HG03442 (cell line): ENCODE measurements around the gene FBXW5.

Experiments used
- ATAC-seq: cut with Tn5 transposase; IDR thresholded peaks from one replicate; pipeline ENCODE4 v1.9.1; 2021; ENCODE audit warnings: mild to moderate bottlenecking, moderate library complexity; ENCODE audit not compliant: unreplicated experiment

Gene FBXW5

DNA sequence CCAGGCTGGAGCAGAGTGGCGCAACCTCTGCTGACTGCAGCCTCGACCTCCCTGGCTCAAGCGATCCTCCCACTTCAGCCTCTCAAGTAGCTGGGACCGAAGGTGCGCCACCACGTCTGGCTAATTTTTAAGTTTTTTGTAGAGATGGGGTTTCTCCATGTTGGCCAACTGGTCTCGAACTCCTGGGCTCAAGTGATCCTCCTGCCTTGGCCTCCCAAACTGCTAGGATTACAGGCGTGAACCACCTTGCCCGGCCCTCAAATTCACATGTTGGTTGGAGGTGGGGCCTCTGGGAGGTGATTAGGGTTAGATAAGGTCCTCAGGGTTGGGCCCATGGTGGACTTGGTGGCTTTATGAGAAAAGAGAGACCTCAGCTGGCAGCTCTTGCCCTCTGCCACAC lies 17.6 kb upstream of the FBXW5 start:
- ATAC-seq: no peak

DNA sequence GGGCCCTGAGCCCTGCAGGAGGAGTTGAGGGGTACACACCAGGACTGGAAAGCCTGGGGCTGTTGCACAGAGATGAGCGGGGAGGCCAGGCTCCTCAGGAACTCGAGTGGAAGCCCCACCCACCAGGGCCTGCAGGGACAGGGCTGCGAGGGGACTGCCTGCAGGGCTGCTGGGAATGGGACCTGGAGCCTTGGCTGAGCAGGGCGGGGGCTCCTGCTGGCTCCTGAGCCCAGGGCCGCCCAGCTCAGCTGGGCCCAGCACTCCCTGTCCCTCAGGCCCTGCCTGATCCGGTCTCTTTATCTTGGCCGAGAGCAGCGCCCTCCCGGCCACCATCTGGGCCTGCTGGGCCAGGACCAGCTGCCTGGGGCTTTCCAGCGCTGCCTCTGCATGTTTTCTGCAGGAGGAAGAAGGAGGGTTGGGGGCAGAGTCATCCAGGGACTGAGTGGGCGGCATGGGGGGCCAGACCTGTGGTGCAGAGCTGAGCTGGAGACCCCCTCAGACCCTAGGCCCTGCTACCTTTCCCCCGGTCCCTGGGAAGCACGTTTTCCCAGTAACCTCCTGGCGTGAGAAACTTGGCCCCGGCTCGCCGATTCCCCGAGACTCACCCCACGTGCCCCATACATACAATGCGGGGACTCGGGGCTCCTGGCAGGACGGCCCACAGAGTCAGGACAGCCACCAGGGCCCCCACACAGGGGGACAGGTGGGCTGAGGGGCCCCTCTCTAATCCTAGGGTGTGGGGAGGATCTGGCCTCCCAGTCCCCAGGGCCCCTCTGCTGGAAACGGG lies 16.9 kb upstream of the FBXW5 start:
- no peak for ATAC-seq

DNA sequence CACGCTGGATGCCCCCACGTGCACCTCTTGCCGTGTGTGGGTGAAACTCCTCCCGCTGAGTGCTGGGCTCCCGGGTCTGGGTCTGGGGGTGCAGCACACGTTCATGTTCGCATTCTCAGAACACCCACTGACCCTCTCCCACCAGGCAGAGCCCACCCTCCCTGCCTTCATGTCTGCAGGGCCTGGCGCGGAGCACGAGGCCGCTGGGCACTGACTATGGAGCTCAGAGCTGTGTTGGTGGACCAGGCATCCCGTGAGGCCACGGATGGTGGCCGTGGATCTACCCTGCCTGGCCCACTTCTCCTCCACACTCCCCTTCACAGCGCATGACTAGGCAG lies 16.4 kb upstream of the FBXW5 start:
- no peak for ATAC-seq

DNA sequence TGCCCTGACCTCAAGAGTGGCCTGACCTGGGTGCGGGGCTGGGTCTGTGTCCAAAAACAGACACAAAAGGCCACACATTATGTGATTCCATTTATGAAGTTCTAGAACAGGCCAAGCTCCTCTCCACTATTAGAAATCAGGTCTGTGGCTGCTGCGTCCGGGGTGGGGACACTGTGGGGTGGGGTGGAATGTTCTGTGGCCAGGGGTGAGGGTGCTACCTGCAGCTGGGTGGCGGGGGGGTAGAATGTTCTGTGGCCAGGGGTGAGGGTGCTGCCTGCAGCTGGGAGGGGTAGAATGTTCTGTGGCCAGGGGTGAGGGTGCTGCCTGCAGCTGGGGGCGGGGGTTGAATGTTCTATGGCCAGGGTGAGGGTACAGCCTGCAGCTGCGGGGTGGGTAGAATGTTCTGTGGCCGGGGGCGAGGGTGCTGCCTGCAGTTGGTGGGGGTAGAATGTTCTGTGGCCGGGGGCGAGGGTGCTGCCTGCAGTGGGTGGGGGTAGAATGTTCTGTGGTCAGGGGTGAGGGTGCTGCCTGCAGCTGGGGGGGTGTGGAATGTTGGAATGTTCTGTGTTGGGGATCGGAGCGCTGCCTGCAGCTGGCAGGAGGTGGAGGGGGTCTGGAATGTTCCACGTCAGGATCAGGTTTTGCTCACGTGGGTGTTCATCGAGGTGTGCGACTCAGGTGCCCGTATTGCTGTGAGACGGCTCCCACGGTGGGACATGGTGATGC lies 15.8 kb upstream of the FBXW5 start:
- no peak for ATAC-seq

DNA sequence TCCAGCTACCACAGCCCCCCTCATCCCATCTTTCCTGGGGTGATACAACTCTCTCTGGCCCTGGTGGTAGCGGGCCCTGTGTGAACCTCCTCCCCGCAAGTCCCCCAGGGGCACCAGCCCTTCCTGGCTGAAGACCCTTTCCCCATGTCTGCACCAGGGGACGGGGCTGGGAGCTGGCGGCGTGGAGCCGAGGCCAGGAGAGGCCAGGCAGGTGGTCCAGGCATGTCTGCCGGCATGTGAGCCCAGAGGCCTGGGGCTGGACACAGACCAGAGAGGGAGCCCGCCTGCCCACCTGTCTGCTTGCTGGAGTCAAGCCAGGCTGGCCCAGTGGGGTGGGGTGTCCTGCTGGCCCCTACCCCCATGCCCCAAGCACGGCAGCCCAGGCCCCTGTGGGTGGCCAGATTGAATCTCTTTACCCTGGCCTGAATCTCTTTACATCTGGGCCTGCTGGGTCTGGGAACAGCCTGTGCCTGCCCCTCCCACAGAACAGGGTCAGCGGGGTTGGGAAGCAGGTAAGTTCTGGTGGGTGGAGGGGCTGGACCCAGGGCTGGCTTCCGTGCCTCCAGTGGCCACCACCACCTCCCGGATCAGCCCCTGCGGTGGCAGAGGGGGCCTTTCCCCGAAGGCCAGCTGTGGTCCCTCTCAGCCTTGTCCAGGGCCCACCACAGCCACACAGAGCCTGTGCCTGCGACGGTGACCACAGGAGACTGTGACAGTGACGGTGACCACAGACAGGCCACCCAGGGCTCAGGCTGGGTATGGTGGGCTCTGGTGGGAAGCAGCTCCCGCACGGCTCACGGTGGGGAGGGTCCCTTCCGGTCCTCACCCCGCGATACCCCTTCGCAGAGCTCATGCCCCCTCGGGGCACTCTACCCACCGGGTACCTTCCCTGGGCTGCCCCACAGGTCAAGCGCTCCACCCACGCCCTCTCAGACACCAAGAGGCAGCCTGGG lies 14.6 kb upstream of the FBXW5 start:
- no peak for ATAC-seq

DNA sequence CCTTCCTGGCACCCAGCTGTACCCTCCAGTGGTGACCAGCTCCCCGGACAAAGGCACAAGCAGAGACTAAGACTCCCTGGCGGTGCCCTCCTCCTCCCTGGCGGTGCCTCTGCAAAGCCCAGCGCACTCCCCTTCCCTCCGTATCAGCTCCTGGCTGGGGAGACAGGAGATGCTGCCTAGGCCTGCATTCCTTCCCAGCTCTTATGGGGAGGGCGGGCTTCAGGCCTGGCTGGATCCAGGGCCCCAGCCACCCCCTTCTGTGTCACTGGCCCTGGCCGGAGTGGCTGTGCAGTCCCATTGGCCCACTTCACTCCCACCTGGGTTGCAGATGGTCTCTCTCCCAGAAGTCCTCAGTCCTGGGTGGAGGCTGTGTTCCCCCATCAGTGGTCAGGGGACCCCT lies 13.9 kb upstream of the FBXW5 start:
- no peak for ATAC-seq

DNA sequence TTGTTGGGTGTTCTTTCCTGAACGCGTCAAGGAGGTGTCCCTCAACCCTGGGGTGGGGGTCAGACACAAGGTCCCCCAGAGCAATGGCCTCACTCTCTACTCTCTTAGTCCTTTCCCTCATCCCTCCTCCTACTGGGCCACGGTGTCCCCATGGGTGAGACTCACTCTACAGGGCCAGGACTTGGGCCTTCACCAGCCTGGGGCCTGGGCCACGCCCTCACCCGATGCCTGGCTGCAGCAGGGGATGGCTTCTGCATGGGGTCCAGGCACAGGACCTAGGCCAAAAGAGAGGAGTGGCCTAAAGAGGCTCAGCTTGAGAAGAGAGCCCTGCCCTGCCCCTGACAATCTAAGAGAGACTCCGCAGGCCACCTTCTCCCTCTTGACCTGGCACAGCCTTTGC lies 13.4 kb upstream of the FBXW5 start:
- ATAC-seq: no peak

DNA sequence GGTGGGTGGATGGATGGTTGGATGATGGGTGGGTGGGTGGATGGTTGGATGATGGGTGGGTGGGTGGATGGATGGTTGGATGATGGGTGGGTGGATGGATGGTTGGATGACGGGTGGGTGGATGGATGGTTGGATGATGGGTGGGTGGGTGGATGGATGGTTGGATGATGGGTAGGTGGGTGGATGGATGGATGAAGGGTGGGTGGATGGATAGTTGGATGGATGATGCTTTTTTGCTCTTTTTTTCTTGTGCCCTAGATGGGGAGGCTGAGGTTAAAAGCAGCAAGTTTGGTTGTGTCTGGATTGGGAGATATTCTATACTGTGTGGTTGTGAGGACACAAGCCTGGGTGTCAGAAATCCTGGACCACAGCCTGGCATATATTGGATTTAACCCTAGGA lies 12.9 kb upstream of the FBXW5 start:
- no peak for ATAC-seq

DNA sequence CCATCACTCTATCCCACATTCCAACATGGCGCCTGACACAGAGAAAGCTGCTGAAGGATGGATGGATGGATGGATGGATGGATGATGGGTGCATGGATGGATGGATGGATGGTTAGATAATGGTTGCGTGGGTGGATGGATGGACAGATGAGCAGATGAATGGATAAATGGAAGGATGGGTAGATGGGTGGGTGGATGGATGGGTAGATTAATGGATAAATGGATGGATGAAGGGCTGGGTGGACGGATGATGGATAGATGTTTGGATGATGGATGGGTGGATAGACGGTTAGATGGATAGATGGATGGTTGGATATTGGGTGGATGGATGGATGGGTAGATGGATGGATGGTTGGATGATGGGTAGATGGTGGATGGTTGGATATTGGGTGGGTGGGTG lies 12.1 kb upstream of the FBXW5 start:
- no peak for ATAC-seq

DNA sequence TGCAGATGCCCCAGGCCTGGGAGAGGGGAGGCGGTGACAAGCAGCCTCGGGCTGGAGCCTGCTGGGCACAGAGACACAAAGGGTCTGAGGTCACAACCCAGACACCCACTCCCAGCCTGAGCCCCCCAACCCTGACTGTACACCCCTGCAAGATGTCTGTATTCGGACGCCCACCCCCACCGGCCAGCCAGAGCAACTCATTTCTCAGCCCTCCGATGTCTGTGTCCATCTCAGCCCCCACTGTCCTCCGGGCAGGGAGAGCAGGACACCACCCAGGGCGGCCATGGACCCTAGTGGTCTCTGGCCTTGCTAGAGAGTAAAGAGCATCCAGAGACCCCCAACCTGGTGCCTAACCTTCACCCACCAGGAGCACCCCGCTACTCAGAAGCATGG lies 11.4 kb upstream of the FBXW5 start:
- ATAC-seq: no peak

DNA sequence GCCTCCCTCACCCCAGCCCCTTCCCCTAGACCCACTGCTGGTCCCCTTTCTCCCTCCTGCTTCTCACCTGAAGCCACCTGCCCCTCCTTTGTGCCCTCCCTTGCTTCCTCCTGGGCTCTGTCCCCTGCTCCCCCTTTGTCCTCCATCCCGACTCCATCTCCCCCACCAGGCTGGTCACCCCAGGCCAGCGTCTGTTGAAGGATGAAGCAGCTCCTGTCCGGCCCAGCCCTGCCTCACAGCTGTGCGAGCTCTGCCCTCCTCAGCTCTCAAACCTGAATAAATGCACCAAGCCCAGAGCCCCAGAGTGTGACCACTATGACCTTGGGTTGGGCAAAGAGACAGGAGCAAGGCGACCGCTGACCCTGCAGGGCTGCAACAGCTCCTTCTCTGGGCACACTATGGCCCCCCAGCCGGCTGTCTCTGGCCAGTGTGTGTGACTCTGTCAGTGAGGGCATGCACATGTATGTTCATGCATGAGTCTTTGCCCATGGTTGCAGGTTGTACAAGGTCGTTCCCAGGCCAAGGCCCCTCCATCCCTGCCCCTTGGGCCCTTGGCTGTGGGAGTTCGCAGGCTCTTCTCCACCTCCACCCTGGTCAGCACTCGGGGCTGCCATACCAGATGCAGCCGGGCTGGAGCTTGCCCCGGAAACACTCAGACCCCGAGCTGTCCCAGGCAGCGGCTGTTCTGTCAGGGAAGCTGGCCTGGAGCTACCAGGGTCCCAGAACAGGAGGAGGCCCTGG lies 10.8 kb upstream of the FBXW5 start:
- ATAC-seq: no peak

DNA sequence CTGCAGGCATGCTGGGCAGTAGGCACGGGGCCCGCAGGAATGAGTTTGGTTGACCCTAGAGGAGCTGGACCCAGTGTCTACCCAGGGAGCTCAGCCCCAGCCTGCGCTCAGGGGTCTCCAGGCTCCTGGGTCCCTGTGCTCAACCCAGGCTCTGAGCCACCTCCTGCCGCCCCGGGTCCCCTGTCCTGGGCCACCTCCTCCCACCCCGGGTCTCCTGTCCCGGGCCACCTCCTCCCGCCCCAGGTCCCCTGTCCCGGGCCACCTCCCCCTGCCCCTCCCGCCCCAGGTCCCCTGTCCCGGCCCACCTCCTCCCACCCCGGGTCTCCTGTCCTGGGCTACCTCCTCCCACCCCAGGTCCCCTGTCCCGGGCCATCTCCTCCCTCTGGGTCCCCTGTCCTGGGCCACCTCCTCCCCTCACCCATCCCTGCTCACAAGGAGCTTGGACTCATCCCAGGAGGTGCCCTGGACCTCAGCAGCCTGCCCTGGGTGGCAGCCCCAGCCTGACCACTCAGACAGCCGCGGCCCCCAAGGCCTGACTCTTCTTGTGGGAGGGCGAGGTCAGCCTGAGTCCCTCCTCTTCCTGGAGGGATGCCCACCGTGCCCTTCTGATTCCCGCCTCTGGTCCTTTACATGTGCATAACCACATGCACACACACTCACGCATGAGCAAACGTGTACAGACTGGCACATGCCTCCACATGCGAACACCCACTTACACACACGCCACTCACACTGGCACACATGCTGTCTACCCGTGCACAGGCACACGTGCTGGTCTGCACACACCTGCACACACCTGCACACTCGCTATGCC lies 9.9 kb upstream of the FBXW5 start:
- ATAC-seq: no peak

DNA sequence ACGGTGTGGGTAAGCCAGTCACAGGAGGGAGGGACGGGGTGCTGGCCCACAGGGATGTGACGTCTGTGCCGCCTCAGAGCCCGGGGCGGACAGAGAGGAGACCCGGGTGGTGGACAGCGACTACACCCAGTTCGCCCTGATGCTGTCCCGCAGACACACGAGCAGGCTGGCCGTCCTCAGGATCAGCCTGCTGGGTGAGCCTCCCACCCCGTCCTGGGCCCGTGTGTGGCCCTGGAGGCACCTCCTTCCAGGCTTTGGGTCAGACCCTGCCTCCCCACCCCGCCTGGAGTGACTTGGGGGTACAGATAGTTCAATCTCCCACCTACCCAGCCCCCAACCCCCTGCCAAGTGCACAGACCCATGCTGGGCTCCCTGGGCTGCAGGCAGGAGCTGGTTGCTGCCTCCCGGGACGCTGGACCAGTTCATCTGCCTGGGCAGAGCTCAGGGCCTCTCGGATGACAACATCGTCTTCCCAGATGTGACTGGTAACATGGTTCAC lies 9.3 kb upstream of the FBXW5 start:
- ATAC-seq: no peak

DNA sequence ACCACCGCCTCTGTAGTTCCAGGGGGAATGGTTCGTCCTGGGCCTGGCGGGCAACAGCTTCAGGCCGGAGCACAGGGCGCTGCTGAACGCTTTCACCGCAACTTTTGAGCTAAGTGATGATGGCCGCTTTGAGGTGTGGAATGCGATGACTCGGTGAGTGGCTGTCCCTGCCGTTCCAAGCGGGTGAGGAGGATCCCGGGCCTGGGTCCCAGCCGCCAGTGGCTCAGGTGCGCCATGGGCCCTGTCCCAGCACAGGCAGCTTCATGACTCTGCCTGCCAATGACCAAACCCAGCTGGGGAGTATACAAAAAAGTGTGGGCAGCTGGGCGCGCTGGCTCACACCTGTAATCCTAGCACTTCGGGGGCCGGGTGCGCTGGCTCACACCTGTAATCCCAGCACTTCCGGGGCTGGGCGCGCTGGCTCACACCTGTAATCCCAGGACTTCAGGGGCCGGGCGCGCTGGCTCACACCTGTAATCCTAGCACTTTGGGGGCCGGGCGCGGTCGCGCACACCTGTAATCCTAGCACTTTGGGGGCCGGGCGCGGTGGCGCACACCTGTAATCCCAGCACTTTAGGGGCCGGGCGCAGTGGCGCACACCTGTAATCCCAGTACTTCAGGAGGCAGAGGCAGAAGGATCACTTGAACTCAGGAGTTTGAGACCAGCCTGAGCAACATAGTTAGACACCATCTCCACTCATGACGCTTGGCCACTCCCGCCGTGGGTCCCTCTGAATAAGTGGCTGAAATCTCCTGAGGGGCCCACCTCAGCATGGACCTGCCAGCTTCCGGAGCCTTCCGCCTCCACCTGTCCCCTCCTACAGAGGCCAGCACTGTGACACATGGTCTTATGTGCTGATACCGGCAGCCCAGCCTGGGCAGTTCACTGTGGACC lies 8.6 kb upstream of the FBXW5 start:
- ATAC-seq: no peak

DNA sequence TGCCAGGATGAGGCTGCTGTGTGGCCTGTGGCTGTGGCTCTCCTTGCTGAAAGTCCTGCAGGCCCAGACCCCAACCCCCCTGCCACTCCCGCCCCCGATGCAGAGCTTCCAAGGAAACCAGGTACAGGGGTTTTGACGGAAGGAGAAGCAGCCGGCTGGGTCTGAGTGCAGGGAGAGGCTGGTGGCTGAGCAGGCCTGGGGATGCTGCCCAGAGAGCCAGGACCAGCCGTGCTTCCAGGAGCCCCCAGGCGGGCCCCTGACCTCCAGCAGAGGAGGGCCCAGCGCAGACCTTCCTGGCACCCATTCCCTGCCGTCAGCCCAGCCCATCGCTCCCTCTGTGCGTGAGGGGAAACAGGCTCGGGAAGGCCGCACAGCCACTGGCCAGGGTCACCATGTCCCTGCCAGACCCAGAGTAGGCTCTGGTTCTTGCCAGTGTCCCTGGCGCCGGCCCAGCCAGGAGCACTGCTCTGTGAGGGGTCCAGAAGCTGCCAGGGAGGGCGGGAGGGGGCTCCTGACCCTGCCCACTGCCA lies 7.8 kb upstream of the FBXW5 start:
- no peak for ATAC-seq

DNA sequence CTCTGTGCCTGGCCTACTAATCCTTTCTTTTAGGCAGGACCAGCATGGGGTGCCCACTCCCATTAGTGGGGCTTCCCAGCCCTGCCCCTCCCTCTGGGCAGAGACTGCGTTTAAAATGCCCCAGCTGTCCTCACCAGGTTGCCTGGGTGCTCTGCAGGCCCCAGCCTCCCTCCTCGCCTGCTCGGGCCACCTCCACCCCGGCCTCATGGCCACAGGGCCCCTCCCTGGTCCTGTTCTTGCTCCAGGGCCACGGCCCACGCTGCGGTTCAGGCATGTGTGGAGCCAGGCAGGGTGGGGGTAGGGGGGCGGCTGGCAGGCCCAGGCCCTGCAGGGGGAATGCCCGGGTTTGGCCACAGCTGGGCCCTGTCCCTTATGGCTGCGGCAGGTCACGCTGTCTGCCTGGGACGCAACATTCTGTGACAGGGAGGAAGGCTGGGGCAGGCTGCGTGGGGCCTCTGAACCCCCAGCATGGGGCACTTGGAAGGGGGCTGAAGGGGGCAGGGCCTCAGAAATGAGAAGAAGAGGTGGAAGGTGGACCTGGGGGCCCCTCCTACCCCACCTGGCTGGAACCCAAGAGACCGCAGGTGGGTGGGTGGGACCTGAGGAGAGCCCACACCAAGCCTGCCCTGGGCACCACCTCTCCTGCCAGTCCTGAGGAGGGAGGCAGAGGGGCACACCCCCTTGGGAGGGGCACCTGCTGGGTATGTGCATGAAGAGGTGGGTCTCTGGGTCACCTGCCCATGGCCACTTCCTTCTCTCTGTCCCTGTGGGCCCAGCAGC lies 7.2 kb upstream of the FBXW5 start, which contains the start of gene LCN12:
LCN12 (plus strand) TSS at position 733 of the 780 bp plus-strand sequence. CDS start 55 bp downstream, outside the sequence.
- ATAC-seq: no peak

DNA sequence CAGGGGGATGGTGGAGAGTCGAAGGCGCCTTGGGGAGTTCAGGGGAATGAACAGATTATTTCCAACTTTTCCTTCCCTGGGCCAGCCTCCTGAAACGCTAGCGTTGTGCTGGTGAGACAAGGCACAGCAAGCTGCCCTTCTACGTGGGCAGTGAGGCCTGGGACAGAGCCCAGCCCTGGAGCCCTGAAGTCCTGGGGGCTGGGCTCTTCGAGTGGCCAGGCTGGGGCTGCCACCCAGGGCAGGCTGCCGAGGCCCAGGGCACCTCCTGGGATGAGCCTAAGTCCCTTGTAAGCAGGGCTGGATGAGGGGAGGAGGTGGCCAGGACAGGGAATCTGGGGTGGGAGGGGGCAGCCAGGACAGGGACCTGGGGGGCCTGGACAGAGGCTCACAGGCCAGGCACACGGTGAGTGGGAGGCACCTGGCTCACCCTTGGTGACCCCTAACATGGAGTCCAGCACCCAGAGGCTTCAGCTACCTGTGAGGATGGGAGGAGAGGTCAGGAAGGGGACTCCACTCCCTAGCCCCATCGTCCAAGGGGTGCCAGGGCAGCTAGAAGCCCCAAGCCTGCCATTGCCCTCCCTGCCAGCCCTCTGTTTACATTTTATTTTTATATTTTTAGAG lies 6.2 kb upstream of the FBXW5 start:
- ATAC-seq: no peak
